ENCODE results near the gene PAX7. TPM values are rescaled to one million over a fixed set of nuclear protein-coding genes. Genes with fewer than 3 reads are reported as not detected.

The PAX7 gene
- total RNA-seq, 1 donor from 2014 or later, result 0.05 TPM

DNA sequence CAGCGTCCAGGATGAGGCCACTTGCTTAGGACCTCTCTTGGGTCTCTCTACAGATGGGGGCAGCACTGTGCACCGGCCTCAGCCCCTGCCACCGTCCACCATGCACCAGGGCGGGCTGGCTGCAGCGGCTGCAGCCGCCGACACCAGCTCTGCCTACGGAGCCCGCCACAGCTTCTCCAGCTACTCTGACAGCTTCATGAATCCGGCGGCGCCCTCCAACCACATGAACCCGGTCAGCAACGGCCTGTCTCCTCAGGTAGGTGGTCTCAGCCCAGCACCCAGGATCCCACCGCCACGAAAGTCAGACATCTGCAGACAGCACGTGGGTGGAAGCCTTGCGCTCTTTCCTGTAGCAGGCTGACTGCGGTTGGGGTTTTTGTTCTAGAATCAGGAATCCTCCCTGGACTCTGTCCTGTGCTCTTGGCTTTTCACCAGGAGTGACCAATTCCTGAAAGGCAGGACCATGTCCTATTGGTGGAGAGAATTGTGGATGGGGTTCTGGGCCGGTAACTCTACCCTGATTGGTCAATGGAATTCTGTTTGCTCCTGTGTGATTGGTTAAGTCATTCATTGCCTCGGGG lies 72.5 kb downstream of the PAX7 start:
- no peak for TF ChIP-seq CTCF (IDR thresholded peaks at IDR 0.05; ENCODE audit: insufficient read depth, low read depth, low read length)
- TF ChIP-seq EZH2 (IDR thresholded peaks at IDR 0.05; ENCODE audit: insufficient read depth, low read length), result no peak
- Histone ChIP-seq H3K79me2 (ENCODE audit: insufficient read depth, low read length) (no peaks in the 10 kb centered on the region), H3K27me3 (ENCODE audit: insufficient read depth, low read length) (no peaks in the 10 kb centered on the region), H3K4me2 (ENCODE audit: low read length) (no peak overlapping the region), H3K36me3 (ENCODE audit: insufficient read depth, low read length) (no peaks in the 10 kb centered on the region), H2AFZ (ENCODE audit: low read depth, low read length) (no peak overlapping the region), H3K4me1 (ENCODE audit: insufficient read depth, low read length) (no peaks in the 10 kb centered on the region), H3K9ac (ENCODE audit: low read length) (no peak overlapping the region), H3K9me3 (ENCODE audit: insufficient read depth, low read depth, low read length) (no peaks in the 10 kb centered on the region), H4K20me1 (ENCODE audit: insufficient read depth, low read length) (no peaks in the 10 kb centered on the region), H3K27ac (ENCODE audit: low read depth, low read length) (no peak overlapping the region), H3K4me3 (ENCODE audit: insufficient read depth, low read depth, low read length) (no peak overlapping the region)
- no peak overlapping the region for H3K4me3 Mint-ChIP-seq (ENCODE audit: unreplicated experiment)
- no peaks in the 10 kb centered on the region for H3K36me3 Mint-ChIP-seq (ENCODE audit: low read depth, unreplicated experiment)
- DNase-seq (ENCODE audit: low read depth) (no peak), FAIRE-seq (no peak)
- H3K9me3 Mint-ChIP-seq (ENCODE audit: unreplicated experiment), result no peaks in the 10 kb centered on the region
- H3K27me3 Mint-ChIP-seq (ENCODE audit: low read depth, unreplicated experiment), result peaks cover 51% of the 10 kb centered on the region
- H3K27ac Mint-ChIP-seq (ENCODE audit: unreplicated experiment), result no peak overlapping the region
- no peaks in the 10 kb centered on the region for H3K4me1 Mint-ChIP-seq (ENCODE audit: low read depth, unreplicated experiment)

DNA sequence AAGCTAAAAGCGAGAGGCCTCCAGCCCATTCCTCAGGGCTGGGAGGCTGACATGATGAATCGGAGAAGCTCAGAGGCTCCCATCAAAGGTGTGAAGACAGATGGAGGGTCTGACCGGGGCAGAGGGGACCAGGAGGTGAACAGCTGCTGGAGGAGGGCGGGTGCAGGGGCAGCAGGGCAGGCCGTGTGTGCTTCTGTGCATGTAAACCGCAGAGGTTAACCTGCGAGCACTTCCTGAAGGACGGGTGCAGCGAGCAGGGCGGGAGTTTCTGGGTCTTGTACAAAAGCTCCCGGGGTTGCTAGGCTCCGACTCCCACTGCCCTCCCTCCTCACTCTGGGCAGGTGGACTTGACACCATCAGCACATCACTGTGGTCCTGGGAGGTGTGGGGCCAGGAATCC lies 75.2 kb downstream of the PAX7 start:
- H3K79me2 ChIP-seq (ENCODE audit: insufficient read depth, low read length), result no peaks in the 10 kb centered on the region
- H4K20me1 ChIP-seq (ENCODE audit: insufficient read depth, low read length), result no peaks in the 10 kb centered on the region
- H2AFZ ChIP-seq (ENCODE audit: low read depth, low read length), result no peak overlapping the region
- Mint-ChIP-seq H3K27me3 (ENCODE audit: low read depth, unreplicated experiment) (peaks cover 65% of the 10 kb centered on the region), H3K9me3 (ENCODE audit: unreplicated experiment) (no peaks in the 10 kb centered on the region), H3K4me1 (ENCODE audit: low read depth, unreplicated experiment) (no peaks in the 10 kb centered on the region), H3K4me3 (ENCODE audit: unreplicated experiment) (no peak overlapping the region), H3K36me3 (ENCODE audit: low read depth, unreplicated experiment) (no peaks in the 10 kb centered on the region), H3K27ac (ENCODE audit: unreplicated experiment) (no peak overlapping the region)
- H3K4me2 ChIP-seq (ENCODE audit: low read length), result no peak overlapping the region
- H3K4me1 ChIP-seq (ENCODE audit: insufficient read depth, low read length), result no peaks in the 10 kb centered on the region
- H3K27ac ChIP-seq (ENCODE audit: low read depth, low read length), result no peak overlapping the region
- DNase-seq (ENCODE audit: low read depth) (no peak), FAIRE-seq (no peak)
- H3K9ac ChIP-seq (ENCODE audit: low read length), result no peak overlapping the region
- no peak overlapping the region for H3K4me3 ChIP-seq (ENCODE audit: insufficient read depth, low read depth, low read length)
- H3K9me3 ChIP-seq (ENCODE audit: insufficient read depth, low read depth, low read length), result no peaks in the 10 kb centered on the region
- no peaks in the 10 kb centered on the region for H3K27me3 ChIP-seq (ENCODE audit: insufficient read depth, low read length)
- TF ChIP-seq CTCF (IDR thresholded peaks at IDR 0.05; ENCODE audit: insufficient read depth, low read depth, low read length), result no peak
- no peak for TF ChIP-seq EZH2 (IDR thresholded peaks at IDR 0.05; ENCODE audit: insufficient read depth, low read length)
- no peaks in the 10 kb centered on the region for H3K36me3 ChIP-seq (ENCODE audit: insufficient read depth, low read length)

- Mint-ChIP-seq H3K9me3 (ENCODE audit: unreplicated experiment) (no peaks in the 10 kb centered on the region), H3K27ac (ENCODE audit: unreplicated experiment) (no peak overlapping the region), H3K27me3 (ENCODE audit: low read depth, unreplicated experiment) (peaks cover 79% of the 10 kb centered on the region), H3K4me3 (ENCODE audit: unreplicated experiment) (no peak overlapping the region), H3K36me3 (ENCODE audit: low read depth, unreplicated experiment) (no peaks in the 10 kb centered on the region), H3K4me1 (ENCODE audit: low read depth, unreplicated experiment) (no peaks in the 10 kb centered on the region)
- Histone ChIP-seq H4K20me1 (ENCODE audit: insufficient read depth, low read length) (no peaks in the 10 kb centered on the region), H2AFZ (ENCODE audit: low read depth, low read length) (no peak overlapping the region), H3K9me3 (ENCODE audit: insufficient read depth, low read depth, low read length) (no peaks in the 10 kb centered on the region), H3K79me2 (ENCODE audit: insufficient read depth, low read length) (no peaks in the 10 kb centered on the region), H3K4me2 (ENCODE audit: low read length) (no peak overlapping the region), H3K4me3 (ENCODE audit: insufficient read depth, low read depth, low read length) (no peak overlapping the region), H3K36me3 (ENCODE audit: insufficient read depth, low read length) (no peaks in the 10 kb centered on the region), H3K27ac (ENCODE audit: low read depth, low read length) (no peak overlapping the region), H3K9ac (ENCODE audit: low read length) (no peak overlapping the region), H3K27me3 (ENCODE audit: insufficient read depth, low read length) (no peaks in the 10 kb centered on the region), H3K4me1 (ENCODE audit: insufficient read depth, low read length) (no peaks in the 10 kb centered on the region)
- FAIRE-seq (no peak), DNase-seq (ENCODE audit: low read depth) (no peak)
- TF ChIP-seq CTCF (IDR thresholded peaks at IDR 0.05; ENCODE audit: insufficient read depth, low read depth, low read length) (no peak), EZH2 (IDR thresholded peaks at IDR 0.05; ENCODE audit: insufficient read depth, low read length) (no peak)
These were observed 77.1 kb downstream of the PAX7 start for GRCh38 chr1:18707696-18708257.

Measured in astrocyte (in vitro differentiated cells and primary cell).